Hematopoietic multipotent progenitor cell treated with erythropoietin and hydrocortisone succinate and interleukin-3 and kit ligand, for 4 days (in vitro differentiated cells): Measurements from ENCODE around the gene HSCB.
A peak's percentile ranks its signal among the peaks of the same experiment; 100 is the strongest.
"Not testable (repeated sequence)": the region's sequence is repeated elsewhere in the genome, so short reads cannot be mapped to it uniquely, and the experiment has no call there.

Source experiments
- DNase-seq: peaks from one replicate; pipeline ENCODE4 v3.0.0-alpha.2; 2015

HSCB gene, protein sequence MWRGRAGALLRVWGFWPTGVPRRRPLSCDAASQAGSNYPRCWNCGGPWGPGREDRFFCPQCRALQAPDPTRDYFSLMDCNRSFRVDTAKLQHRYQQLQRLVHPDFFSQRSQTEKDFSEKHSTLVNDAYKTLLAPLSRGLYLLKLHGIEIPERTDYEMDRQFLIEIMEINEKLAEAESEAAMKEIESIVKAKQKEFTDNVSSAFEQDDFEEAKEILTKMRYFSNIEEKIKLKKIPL

GRCh38 chr22:28741785-28742561, at the start of gene HSCB, which contains the start of gene CHEK2:
Gene HSCB (plus strand): TSS chr22:28742039. CDS start chr22:28742096, 57 bp downstream.
Gene CHEK2 (minus strand): TSS chr22:28741820. CDS start chr22:28734721, 7,099 bp downstream.
- DNase-seq = peak; percentile 100

GRCh38 chr22:28693041-28693760, 48.6 kb upstream of the HSCB start:
- not testable (repeated sequence) for DNase-seq

- no peak for DNase-seq
Observed at GRCh38 chr22:28702891-28703290, 38.9 kb upstream of the HSCB start.

GRCh38 chr22:28703436-28703835, 38.4 kb upstream of the HSCB start:
- no peak for DNase-seq

- DNase-seq = no peak
Observed at GRCh38 chr22:28706845-28707244, 35.0 kb upstream of the HSCB start.

DNA sequence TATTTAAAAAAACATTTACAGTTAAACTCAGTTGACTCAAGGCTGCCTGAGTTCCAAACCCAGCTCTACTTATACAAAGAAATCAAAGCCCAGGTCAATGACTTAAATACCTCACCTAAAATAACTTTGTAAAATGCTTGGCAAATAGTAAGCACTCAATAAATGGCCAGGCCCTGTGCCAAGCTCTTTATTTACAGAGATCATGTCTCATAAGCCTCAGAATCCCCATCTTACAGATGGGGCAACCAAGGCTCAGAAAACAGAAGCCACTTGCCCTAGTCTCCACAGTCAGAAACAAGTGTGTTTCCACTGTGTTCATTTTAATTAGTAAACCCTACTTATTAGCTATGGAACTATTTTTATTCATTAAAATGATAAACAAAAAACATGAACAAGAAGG, 31.7 kb upstream of the HSCB start:
- DNase-seq = no peak

GRCh38 chr22:28710576-28711191, 31.2 kb upstream of the HSCB start:
- no peak for DNase-seq

GRCh38 chr22:28711341-28711740, 30.5 kb upstream of the HSCB start:
- DNase-seq = no peak

DNA sequence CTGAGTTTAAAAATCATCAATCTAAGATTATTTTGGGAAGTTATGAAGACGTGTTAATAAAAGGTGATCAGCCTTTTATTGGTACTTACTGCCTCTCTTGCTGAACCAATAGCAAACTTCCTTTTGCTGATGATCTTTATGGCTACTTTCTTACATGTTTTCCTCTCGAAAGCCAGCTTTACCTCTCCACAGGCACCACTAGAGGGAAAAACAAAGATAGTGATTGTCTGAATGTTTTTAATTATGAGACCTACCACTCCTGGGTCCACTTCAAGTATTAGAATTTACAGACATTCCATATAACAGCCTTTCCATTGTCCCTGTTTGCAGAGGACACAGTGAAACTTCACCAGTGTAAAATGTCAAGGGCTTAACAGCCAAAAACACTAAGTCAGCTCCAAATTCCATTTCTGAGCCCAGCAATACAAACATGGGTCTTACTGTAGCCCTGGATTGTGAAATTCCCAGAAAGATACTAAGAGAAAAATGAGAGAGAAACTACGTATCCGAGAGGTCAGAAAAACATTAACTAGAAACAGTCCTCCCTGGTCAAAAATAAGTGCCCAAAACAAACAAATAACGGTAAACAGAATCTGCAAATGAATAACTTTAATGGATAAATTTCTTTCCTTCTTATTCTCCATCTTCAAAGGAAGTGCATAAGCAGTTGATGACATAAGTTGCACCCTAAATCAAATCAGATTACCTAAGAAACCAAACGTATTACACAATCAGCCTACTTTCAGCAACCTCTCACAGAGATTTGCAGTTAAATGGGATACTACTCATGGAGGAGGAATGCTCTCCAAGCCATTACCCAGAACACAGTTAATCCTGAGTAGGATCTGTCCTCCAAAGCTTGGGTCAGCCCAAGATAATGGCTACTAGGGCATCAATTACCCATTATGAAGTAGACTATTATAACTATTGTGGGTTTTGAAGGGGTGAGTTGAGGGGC, 29.7 kb upstream of the HSCB start:
- DNase-seq = no peak

DNA sequence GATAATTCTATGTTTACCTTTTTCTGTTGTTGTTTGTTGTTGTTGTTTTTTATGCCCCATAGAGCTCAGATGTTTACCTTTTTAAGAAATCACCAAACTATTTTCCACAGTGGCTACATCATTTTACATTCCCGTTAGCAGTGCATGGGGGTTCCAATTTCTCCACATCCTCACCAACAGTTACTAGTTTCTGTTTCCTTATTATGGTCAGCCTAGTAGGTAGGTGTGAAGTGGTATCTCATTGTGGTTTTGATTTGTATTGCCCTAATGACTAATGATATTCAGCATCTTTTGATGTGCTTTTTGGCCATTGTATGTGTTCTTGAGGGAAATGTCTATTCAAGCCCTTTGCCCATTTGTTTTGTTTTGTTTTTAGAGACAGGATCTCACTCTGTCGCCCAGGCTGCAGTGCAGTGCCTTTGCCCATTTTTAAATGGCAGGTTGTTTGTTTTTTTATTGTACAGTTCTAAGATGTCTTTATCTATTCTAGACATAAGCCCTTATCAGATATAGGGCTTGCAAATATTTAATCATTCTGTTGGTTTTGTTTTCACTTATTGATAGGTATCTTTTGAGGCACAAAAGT, 27.7 kb upstream of the HSCB start:
- no peak for DNase-seq

- no peak for DNase-seq
Observed at GRCh38 chr22:28715611-28716010, 26.2 kb upstream of the HSCB start.

DNA sequence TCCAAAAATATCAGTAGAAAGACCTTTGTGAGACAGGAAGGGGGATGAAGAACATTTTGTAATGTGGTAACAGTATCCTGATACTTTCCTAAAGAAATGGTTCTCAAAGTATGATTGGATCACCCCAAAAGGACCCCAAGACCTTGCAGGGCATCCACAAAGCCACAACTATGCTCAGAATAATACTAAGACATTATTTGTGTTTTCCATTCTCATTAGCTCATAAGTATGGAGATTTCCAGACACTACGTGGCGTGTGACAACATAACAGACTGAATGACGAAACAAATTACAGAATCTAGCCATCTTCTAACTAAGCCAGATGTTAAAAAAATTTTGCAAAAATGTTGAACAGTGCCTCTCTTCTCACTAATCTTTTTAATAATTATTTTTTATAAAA, 25.2 kb upstream of the HSCB start:
- DNase-seq = no peak

- no peak for DNase-seq
Observed at GRCh38 chr22:28718044-28718443, 23.8 kb upstream of the HSCB start.

- no peak for DNase-seq
Observed at GRCh38 chr22:28728002-28728401, 13.8 kb upstream of the HSCB start.

- DNase-seq = no peak
Observed at GRCh38 chr22:28728621-28729313, 13.1 kb upstream of the HSCB start.

DNA sequence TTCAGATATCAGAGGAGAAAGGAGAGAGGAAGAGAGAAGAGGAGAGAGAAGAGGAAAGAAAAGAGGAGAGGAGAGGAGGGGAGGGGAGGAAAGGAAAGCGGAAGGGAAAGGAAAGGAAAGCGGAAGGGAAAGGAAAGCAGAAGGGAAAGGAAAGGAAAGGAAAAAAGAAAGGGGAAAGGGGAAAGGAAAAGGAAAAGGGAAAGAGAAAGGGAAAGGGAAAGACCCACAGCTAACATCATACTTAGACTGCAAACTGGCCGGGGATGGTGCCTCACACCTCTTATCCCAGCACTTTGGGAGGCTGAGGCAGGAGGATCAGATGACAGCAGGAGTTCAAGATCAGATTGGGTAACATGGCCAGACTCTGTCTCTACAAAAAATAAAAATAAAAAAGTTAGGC, 11.7 kb upstream of the HSCB start:
- no peak for DNase-seq

DNA sequence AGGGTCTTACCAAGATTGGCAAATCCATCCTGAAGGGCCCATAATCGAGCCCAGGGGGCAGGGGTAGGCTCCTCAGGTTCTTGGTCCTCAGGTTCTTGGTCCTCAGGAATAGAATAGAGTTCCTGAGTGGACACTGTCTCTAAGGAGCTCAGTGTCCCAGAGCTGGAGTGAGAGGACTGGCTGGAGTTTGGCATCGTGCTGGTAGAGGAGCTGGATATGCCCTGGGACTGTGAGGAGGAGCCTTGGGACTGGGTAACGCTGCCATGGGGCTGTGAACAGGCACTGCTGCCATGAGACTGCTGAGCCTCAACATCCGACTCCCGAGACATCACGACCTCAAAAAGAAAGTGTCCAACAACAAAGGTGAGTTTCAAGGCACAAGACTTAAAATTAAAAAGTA, 7.4 kb upstream of the HSCB start:
- no peak for DNase-seq

GRCh38 chr22:28736301-28737155, 5.3 kb upstream of the HSCB start:
- DNase-seq = peak; percentile 75

GRCh38 chr22:28737701-28738100, 4.1 kb upstream of the HSCB start:
- DNase-seq = no peak

DNA sequence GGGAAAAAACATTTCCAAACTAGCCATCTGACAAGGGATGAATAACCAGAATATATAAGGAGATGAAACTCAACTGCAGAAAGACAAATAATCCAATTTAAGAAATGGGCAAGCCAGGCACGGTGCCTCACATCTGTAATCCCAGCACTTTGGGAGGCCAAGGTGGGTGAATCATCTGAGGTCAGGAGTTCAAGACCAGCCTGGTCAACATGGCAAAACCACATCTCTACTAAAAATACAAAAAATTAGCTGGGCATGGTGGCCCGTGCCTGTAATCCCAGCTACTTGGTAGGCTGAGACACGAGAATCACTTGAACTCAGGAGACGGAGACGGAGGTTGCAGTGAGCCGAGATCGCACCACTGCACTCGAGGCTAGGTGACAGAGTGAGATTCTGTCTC, 3.0 kb upstream of the HSCB start:
- DNase-seq = not testable (repeated sequence)
